Stimulated activated CD8-positive, alpha-beta memory T cell treated with anti-CD3 and anti-CD28 coated beads, Interleukin-15, amount 100 ng/mL, for 48 hours (primary cell): ENCODE measurements around the gene MLPH.

Source experiments
- DNase-seq, 2 donors: peaks; one replicate each; pipeline ENCODE4 v3.0.0-alpha.2; 2020; ENCODE audit warnings: low read depth in 2 of 2

The MLPH gene

GRCh38 chr2:237486819-237487448 lies at the start of gene MLPH:
Gene MLPH, plus strand, starts transcription at chr2:237487251. Its CDS starts 6,176 bp downstream, at chr2:237493427.
- no peak for DNase-seq

GRCh38 chr2:237437566-237437965 lies 49.5 kb upstream of the MLPH start:
- no peak for DNase-seq

GRCh38 chr2:237438080-237438940 lies 48.7 kb upstream of the MLPH start:
- DNase-seq = no peak

GRCh38 chr2:237440819-237441281 lies 46.2 kb upstream of the MLPH start:
- peak in 1 of 2 donors; percentile 56 for DNase-seq

GRCh38 chr2:237441605-237442274 lies 45.3 kb upstream of the MLPH start:
- peak in 1 of 2 donors; percentile 36 for DNase-seq

- DNase-seq = no peak
Measured at GRCh38 chr2:237444071-237444470, 43.0 kb upstream of the MLPH start.

GRCh38 chr2:237445611-237446337 lies 41.3 kb upstream of the MLPH start:
- DNase-seq = no peak

- DNase-seq = no peak
Measured at GRCh38 chr2:237446338-237446665, 40.7 kb upstream of the MLPH start.

- no peak for DNase-seq
Measured at GRCh38 chr2:237447496-237447895, 39.6 kb upstream of the MLPH start.

- no peak for DNase-seq
Measured at GRCh38 chr2:237448171-237448570, 38.9 kb upstream of the MLPH start.

- DNase-seq = no peak
Measured at GRCh38 chr2:237448626-237449025, 38.4 kb upstream of the MLPH start.

GRCh38 chr2:237449193-237449881 lies 37.7 kb upstream of the MLPH start:
- no peak for DNase-seq

- DNase-seq = no peak
Measured at GRCh38 chr2:237450108-237450507, 36.9 kb upstream of the MLPH start.

- DNase-seq = no peak
Measured at GRCh38 chr2:237450583-237450982, 36.5 kb upstream of the MLPH start.

GRCh38 chr2:237451643-237452469 lies 35.2 kb upstream of the MLPH start:
- no peak for DNase-seq

- DNase-seq = no peak
Measured at GRCh38 chr2:237452861-237453260, 34.2 kb upstream of the MLPH start.

GRCh38 chr2:237453671-237454070 lies 33.4 kb upstream of the MLPH start:
- DNase-seq = no peak

- no peak for DNase-seq
Measured at GRCh38 chr2:237455764-237456163, 31.3 kb upstream of the MLPH start.

- no peak for DNase-seq
Measured at GRCh38 chr2:237456200-237456843, 30.7 kb upstream of the MLPH start.

GRCh38 chr2:237457388-237457941 lies 29.6 kb upstream of the MLPH start:
- DNase-seq = no peak
